ENCODE data around the gene FAM234B. TPM values are rescaled to one million over a fixed set of nuclear protein-coding genes. Genes with fewer than 3 reads are reported as not detected.

Gene FAM234B
- total RNA-seq, 3 donors from 2014 or later: 4.6 to 21.4 (median 16.4) TPM

GRCh38 chr12:13130981-13131380 is 86.8 kb downstream of the FAM234B start:
- peaks cover 0 to 2% of the 10 kb centered on the region in 2 donors for H3K4me1 ChIP-seq
- no peak for DNase-seq (ENCODE audit: low spot score in 2 of 2)

More at GRCh38 chr12:13130981-13131380, 86.8 kb downstream of the FAM234B start:
- no peak overlapping the region for H3K27ac ChIP-seq
- H3K4me3 ChIP-seq: no peak overlapping the region
- no peaks in the 10 kb centered on the region for H3K27me3 ChIP-seq
- H3K9me3 ChIP-seq: no peaks in the 10 kb centered on the region
- intact Hi-C loops (cut with DNase I; ENCODE audit: low total_unique reads): no loop called here
- no peaks in the 10 kb centered on the region for H3K36me3 ChIP-seq
- TF ChIP-seq POLR2A (IDR thresholded peaks at IDR 0.05) (no peak), POLR2AphosphoS5 (IDR thresholded peaks at IDR 0.05) (no peak), CTCF (IDR thresholded peaks at IDR 0.05) (no peak)

Other genes starting within 250 kb of the FAM234B start
- gene DDX47, start 231.0 kb upstream of the FAM234B start, total RNA-seq: 10 to 100 TPM; 44.8 to 81.1 (median 60.0) TPM
- 10 to 100 TPM; 10.9 to 40.1 (median 21.6) TPM for gene GPRC5A, start 152.8 kb upstream of the FAM234B start, total RNA-seq
- not detected for gene GPRC5D, start 92.2 kb upstream of the FAM234B start, total RNA-seq
- gene HEBP1, start 44.1 kb upstream of the FAM234B start, total RNA-seq: 10 to 100 TPM; 36.4 to 64.5 (median 39.7) TPM
- gene GSG1, start 59.3 kb downstream of the FAM234B start, total RNA-seq: not detected
- gene EMP1, start 152.3 kb downstream of the FAM234B start, total RNA-seq: 100 to 1,000 TPM; 207 to 759 (median 444) TPM